GM12878 (cell line): ENCODE measurements around the gene IRF6. TPM values are rescaled to one million over a fixed set of nuclear protein-coding genes. Genes with fewer than 3 reads are reported as not detected.

Source experiments
- ATAC-seq: fragments of 200-7000 bp; cut with Tn5 transposase; 3 replicates; pipeline ENCODE4 v1.9.1; 2020; ENCODE audit warnings: mild to moderate bottlenecking, moderate library complexity
- BruUV-seq: library from RNA; stranded (reverse); fragments of 400-500 nt; replicated peaks from 2 replicates; lab custom pipeline; 2021; lab: Mats Ljungman, UMichigan
- CTCF ChIA-PET: fragments of 300-600 bp; sonication (Branson Sonifier 250); formaldehyde crosslinking; extraction: SDS; loops from one replicate; lab custom pipeline; 2021; ENCODE audit warnings: inconsistent platforms; lab: Yijun Ruan, JAX
- POLR2A ChIA-PET: fragments of 350-600 bp; formaldehyde crosslinking; extraction: SDS; loops from one replicate; lab custom pipeline; 2021; ENCODE audit warnings: inconsistent platforms; lab: Charles Lee
- RAD21 ChIA-PET: fragments of 300-600 bp; sonication (Branson Sonifier 250); formaldehyde crosslinking; loops from one replicate; lab custom pipeline; 2023; ENCODE audit warnings: antibody characterized with exemption; ENCODE audit not compliant: unreplicated experiment; lab: Charles Lee
- SMC1A ChIA-PET: fragments of 300-600 bp; sonication (Branson Sonifier 250); formaldehyde crosslinking; loops from one replicate; lab custom pipeline; 2023; ENCODE audit not compliant: unreplicated experiment, uncharacterized antibody; lab: Charles Lee
- DNase-seq: peaks from one replicate; pipeline ENCODE4 v3.0.0-alpha.2; 2011; ENCODE audit warnings: low read depth, low spot score
- FAIRE-seq: peaks from 3 replicates; lab custom pipeline; 2011; peaks lifted over from hg19 to GRCh38; lab: Jason Lieb, UNC
- H2AFZ ChIP-seq: 2 replicates; pipeline ENCODE4 v1.6.0; 2011; ENCODE audit warnings: low read depth, low read length, control low read depth; ENCODE audit not compliant: control insufficient read depth
- H3K27ac ChIP-seq: 2 replicates; pipeline ENCODE4 v1.5.1; 2011; ENCODE audit warnings: control low read depth; ENCODE audit not compliant: control insufficient read depth, insufficient read depth
- H3K27me3 ChIP-seq, 2 experiments: replicated peaks in 1 of 2; 2 replicates each; pipeline versions ENCODE4 v1.6.0 to v1.6.1; 2011; ENCODE audit warnings: low read length in 1 of 2; ENCODE audit not compliant: control insufficient read depth in 2 of 2, insufficient read depth in 2 of 2
- H3K36me3 ChIP-seq, 2 experiments: 2 replicates each; pipeline ENCODE4 v1.5.1; 2011; ENCODE audit warnings: low read length in 1 of 2; ENCODE audit not compliant: control insufficient read depth in 2 of 2, insufficient read depth in 2 of 2
- H3K4me1 ChIP-seq: 2 replicates; pipeline ENCODE4 v1.6.1; 2011; ENCODE audit warnings: mild to moderate bottlenecking, low read length, moderate library complexity, mixed read lengths; ENCODE audit not compliant: control insufficient read depth, insufficient read depth
- H3K4me2 ChIP-seq: 2 replicates; pipeline ENCODE4 v1.6.0; 2011; ENCODE audit warnings: control low read depth; ENCODE audit not compliant: control insufficient read depth, insufficient read depth
- H3K4me3 ChIP-seq: fragments of 200-600 bp; sonication (generic); 2 replicates; pipeline ENCODE4 v1.5.1; 2016
- H3K79me2 ChIP-seq: 2 replicates; pipeline ENCODE4 v1.6.0; 2011; ENCODE audit warnings: low read length; ENCODE audit not compliant: control insufficient read depth, insufficient read depth
- H3K9ac ChIP-seq: 2 replicates; pipeline ENCODE4 v1.8.0; 2011; ENCODE audit warnings: low read length, control low read depth, mixed read lengths; ENCODE audit not compliant: control insufficient read depth, insufficient read depth
- H3K9me3 ChIP-seq: replicated peaks from 3 replicates; pipeline ENCODE4 v1.5.1; 2011; ENCODE audit warnings: mild to moderate bottlenecking, low read length; ENCODE audit not compliant: control insufficient read depth, insufficient read depth
- H4K20me1 ChIP-seq: 2 replicates; pipeline ENCODE4 v1.6.0; 2011; ENCODE audit not compliant: control insufficient read depth, insufficient read depth
- IKZF2 ChIP-seq, 2 experiments: fragments of 450-650 bp; IDR thresholded peaks; 2 replicates each; pipeline ENCODE4 v1.6.1; 2017; ENCODE audit warnings: mild to moderate bottlenecking in 2 of 2, moderate library complexity in 2 of 2
- JUNB ChIP-seq: IDR thresholded peaks from 2 replicates; pipeline ENCODE4 v1.6.1; 2016; ENCODE audit warnings: antibody characterized with exemption, mild to moderate bottlenecking
- JUND ChIP-seq: IDR thresholded peaks from 2 replicates; pipeline ENCODE4 v1.6.1; 2012; ENCODE audit warnings: low read depth, mild to moderate bottlenecking, low read length, improper control_type of control experiment, moderate library complexity
- MEF2A ChIP-seq: IDR thresholded peaks from 2 replicates; pipeline ENCODE4 v1.6.1; 2011; ENCODE audit warnings: low read depth, mild to moderate bottlenecking, low read length, moderate library complexity; ENCODE audit not compliant: insufficient read depth
- MYB ChIP-seq: fragments of 150-350 bp; IDR thresholded peaks from 2 replicates; pipeline ENCODE4 v1.6.1; 2014; ENCODE audit warnings: mild to moderate bottlenecking, low read depth, low read length, borderline replicate concordance
- PAX5 ChIP-seq: IDR thresholded peaks from 2 replicates; pipeline ENCODE4 v1.6.1; 2011; ENCODE audit warnings: low read depth, low read length, borderline replicate concordance
- RBBP5 ChIP-seq: fragments of 200-600 bp; sonication (generic); conservative IDR thresholded peaks from 2 replicates; pipeline ENCODE4 v1.6.1; 2016
- RFX5 ChIP-seq: IDR thresholded peaks from 2 replicates; pipeline ENCODE4 v1.6.1; 2011; ENCODE audit warnings: low read depth, low read length, improper control_type of control experiment
- SMAD5 ChIP-seq: IDR thresholded peaks from 2 replicates; pipeline ENCODE4 v1.6.1; 2016; ENCODE audit warnings: antibody characterized with exemption, low read depth
- SP1 ChIP-seq: IDR thresholded peaks from one replicate; pipeline ENCODE4 v1.6.1; 2011; ENCODE audit warnings: low read depth, low read length
- TCF12 ChIP-seq: IDR thresholded peaks from 2 replicates; pipeline ENCODE4 v1.6.1; 2011; ENCODE audit warnings: low read depth, mild to moderate bottlenecking, low read length
- ZSCAN29 ChIP-seq: fragments of 450-650 bp; IDR thresholded peaks from 2 replicates; pipeline ENCODE4 v1.6.1; 2017; ENCODE audit warnings: mild to moderate bottlenecking, moderate library complexity
- WGBS: methylation state at CpG from one replicate; pipeline ENCODE4 v1.1.6; 2016; ENCODE audit warnings: low lambda C conversion rate; ENCODE audit not compliant: insufficient replicate concordance, insufficient coverage; ENCODE audit errors: missing lambda C conversion rate; 5-methylcytosine and 5-hydroxymethylcytosine counted together
- in situ Hi-C: fragments of 300-500 bp; cut with MboI; formaldehyde crosslinking; loops from 9 replicates; pipeline ENCODE4 v1.14.3; 2018; ENCODE audit warnings: mixed read lengths
- intact Hi-C: fragments of 100-400 bp; cut with micrococcal nuclease; formaldehyde crosslinking; loops from one replicate; pipeline ENCODE4 v1.14.2; 2022; ENCODE audit not compliant: unreplicated experiment
- polyA plus RNA-seq, 11 experiments: library from polyadenylated mRNA; depleted of rRNA in 4 of 11; unstranded in 6 of 11; stranded (reverse) in 5 of 11; fragments of >200 nt; fragmentation: Nextera tagmentation in 4 of 11; fragmentation: Illumina TruSeq in 1 of 11; extraction: Ambion mirVana in 4 of 11; extraction: Trizol in 1 of 11; gene quantifications; 1 replicate in 1 of 11; 2 replicates in 10 of 11; pipeline versions ENCODE4 v1.2.1 to v1.2.3, GENCODE V29; 2011 to 2016; ENCODE audit warnings: inconsistent platforms in 2 of 11, missing spikeins in 2 of 11, low read depth in 1 of 11
- total RNA-seq, 4 experiments: library from RNA; depleted of rRNA in 3 of 4; stranded (reverse); fragments of >200 nt in 3 of 4; fragmentation: Illumina TruSeq in 1 of 4; extraction: Trizol in 1 of 4; gene quantifications; 2 replicates each; pipeline versions ENCODE4 v1.2.1 to v1.2.3, GENCODE V29; 2013 to 2021
- TF ChIP-seq, protein P1 (sequence below), 3 experiments: IDR thresholded peaks in 2 of 3; conservative IDR thresholded peaks in 1 of 3; 2 replicates each; pipeline ENCODE4 v1.5.1; 2011; ENCODE audit warnings: low read depth in 3 of 3, low read length in 3 of 3, mild to moderate bottlenecking in 3 of 3, control low read depth in 2 of 3, moderate library complexity in 2 of 3, inconsistent platforms in 1 of 3, mixed read lengths in 1 of 3; ENCODE audit not compliant: control insufficient read depth in 2 of 3, insufficient read depth in 1 of 3; ENCODE audit errors: extremely low read depth in 1 of 3
- TF ChIP-seq, protein P2 (sequence below): fragments of 150-350 bp; IDR thresholded peaks from 2 replicates; pipeline ENCODE4 v1.6.1; 2016; ENCODE audit warnings: low read depth, low read length

IRF6 gene
- total and polyA plus RNA-seq, 10 of the 15 experiments (the other 5 are each of a cell fraction or from before 2014, with no cell fraction given) = 0.04 to 0.50 (median 0.09) TPM; not detected in 1

DNA sequence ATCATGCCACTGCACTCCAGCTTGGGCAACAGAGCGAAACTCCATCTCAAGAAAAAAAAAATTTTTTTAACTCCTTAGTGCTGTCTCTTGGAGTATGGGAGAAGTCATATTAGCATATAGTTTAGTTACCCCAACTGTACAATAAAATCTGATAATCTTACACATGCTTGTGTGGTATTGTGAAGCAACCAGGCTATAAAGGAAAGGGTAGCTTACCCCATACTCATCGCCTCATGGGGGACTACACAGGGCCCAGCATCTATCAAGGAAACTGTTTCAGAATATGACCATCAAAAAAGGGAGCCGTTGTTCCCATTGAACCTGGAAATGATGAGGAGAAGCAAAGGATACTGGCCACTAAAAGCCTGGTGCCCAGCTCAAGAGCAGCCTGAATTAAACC is 53.1 kb downstream of the IRF6 start:
- no peak for DNase-seq
- BruUV-seq = no TSS peak
- RAD21 ChIA-PET = interaction anchor here (1.9 to 12.6 kb wide), 2 partner anchors 15 to 71 kb away, joined by 6 to 188 read pairs; no protein-coding TSS in a partner anchor

More for the DNA sequence above, 53.1 kb downstream of the IRF6 start:
- Histone ChIP-seq H3K36me3 (no peaks in the 10 kb centered on the region), H4K20me1 (no peaks in the 10 kb centered on the region), H2AFZ (no peak overlapping the region), H3K4me2 (no peak overlapping the region), H3K9me3 (no peaks in the 10 kb centered on the region), H3K27ac (no peak overlapping the region), H3K9ac (no peak overlapping the region), H3K4me3 (no peak overlapping the region), H3K27me3 (no peaks in the 10 kb centered on the region), H3K79me2 (peaks cover 18% of the 10 kb centered on the region), H3K4me1 (peaks cover 63% of the 10 kb centered on the region)
- SMC1A ChIA-PET = interaction anchor here (0.8 to 13.9 kb wide), 10 partner anchors 9 to 187 kb away, joined by 3 to 282 read pairs (median 4); no protein-coding TSS in a partner anchor
- WGBS = 96% methylated on average over 3 of the region's 3 CpGs
- no peak for ATAC-seq
- POLR2A ChIA-PET = interaction anchor here (9.1 kb wide), 1 partner anchor 15 kb away, joined by 107 read pairs; no protein-coding TSS in a partner anchor
- in situ Hi-C loops = no loop called here
- intact Hi-C loops = loop anchor here (1.0 to 10.0 kb wide), 2 partner anchors 15 to 582 kb away; no protein-coding TSS in a partner anchor
- TF ChIP-seq, protein P1, sequence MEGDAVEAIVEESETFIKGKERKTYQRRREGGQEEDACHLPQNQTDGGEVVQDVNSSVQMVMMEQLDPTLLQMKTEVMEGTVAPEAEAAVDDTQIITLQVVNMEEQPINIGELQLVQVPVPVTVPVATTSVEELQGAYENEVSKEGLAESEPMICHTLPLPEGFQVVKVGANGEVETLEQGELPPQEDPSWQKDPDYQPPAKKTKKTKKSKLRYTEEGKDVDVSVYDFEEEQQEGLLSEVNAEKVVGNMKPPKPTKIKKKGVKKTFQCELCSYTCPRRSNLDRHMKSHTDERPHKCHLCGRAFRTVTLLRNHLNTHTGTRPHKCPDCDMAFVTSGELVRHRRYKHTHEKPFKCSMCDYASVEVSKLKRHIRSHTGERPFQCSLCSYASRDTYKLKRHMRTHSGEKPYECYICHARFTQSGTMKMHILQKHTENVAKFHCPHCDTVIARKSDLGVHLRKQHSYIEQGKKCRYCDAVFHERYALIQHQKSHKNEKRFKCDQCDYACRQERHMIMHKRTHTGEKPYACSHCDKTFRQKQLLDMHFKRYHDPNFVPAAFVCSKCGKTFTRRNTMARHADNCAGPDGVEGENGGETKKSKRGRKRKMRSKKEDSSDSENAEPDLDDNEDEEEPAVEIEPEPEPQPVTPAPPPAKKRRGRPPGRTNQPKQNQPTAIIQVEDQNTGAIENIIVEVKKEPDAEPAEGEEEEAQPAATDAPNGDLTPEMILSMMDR (IDR thresholded peaks at IDR 0.05 in 2 of 3, conservative IDR thresholded peaks at IDR 0.05 in 1 of 3; ENCODE audit: control insufficient read depth in 2 of 3, extremely low read depth in 1 of 3, insufficient read depth in 1 of 3, low read depth in 3 of 3, low read length in 3 of 3) = no peak
- no peak for TF ChIP-seq JUND
- no peak for TF ChIP-seq JUNB
- no peak for TF ChIP-seq MYB
- no peak for TF ChIP-seq TCF12
- no peak for TF ChIP-seq MEF2A
- TF ChIP-seq, protein P2, sequence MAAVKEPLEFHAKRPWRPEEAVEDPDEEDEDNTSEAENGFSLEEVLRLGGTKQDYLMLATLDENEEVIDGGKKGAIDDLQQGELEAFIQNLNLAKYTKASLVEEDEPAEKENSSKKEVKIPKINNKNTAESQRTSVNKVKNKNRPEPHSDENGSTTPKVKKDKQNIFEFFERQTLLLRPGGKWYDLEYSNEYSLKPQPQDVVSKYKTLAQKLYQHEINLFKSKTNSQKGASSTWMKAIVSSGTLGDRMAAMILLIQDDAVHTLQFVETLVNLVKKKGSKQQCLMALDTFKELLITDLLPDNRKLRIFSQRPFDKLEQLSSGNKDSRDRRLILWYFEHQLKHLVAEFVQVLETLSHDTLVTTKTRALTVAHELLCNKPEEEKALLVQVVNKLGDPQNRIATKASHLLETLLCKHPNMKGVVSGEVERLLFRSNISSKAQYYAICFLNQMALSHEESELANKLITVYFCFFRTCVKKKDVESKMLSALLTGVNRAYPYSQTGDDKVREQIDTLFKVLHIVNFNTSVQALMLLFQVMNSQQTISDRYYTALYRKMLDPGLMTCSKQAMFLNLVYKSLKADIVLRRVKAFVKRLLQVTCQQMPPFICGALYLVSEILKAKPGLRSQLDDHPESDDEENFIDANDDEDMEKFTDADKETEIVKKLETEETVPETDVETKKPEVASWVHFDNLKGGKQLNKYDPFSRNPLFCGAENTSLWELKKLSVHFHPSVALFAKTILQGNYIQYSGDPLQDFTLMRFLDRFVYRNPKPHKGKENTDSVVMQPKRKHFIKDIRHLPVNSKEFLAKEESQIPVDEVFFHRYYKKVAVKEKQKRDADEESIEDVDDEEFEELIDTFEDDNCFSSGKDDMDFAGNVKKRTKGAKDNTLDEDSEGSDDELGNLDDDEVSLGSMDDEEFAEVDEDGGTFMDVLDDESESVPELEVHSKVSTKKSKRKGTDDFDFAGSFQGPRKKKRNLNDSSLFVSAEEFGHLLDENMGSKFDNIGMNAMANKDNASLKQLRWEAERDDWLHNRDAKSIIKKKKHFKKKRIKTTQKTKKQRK = no peak
- TF ChIP-seq ZSCAN29 = no peak
- no peak for TF ChIP-seq RBBP5
- no peak for TF ChIP-seq IKZF2 (IDR thresholded peaks at IDR 0.05)
- TF ChIP-seq PAX5 = no peak
- no peak for TF ChIP-seq SP1
- TF ChIP-seq RFX5 = no peak
- no peak for TF ChIP-seq SMAD5
- CTCF ChIA-PET = interaction anchor here (0.6 to 8.8 kb wide), 11 partner anchors 15 to 553 kb away, joined by 3 to 117 read pairs (median 3); no protein-coding TSS in a partner anchor
- FAIRE-seq = no peak
